GM18858 (cell line): ENCODE results near the gene TSPAN9.

Experiments
- ATAC-seq: cut with Tn5 transposase; IDR thresholded peaks from one replicate; pipeline ENCODE4 v1.9.1; 2021; ENCODE audit not compliant: unreplicated experiment

Gene TSPAN9

DNA sequence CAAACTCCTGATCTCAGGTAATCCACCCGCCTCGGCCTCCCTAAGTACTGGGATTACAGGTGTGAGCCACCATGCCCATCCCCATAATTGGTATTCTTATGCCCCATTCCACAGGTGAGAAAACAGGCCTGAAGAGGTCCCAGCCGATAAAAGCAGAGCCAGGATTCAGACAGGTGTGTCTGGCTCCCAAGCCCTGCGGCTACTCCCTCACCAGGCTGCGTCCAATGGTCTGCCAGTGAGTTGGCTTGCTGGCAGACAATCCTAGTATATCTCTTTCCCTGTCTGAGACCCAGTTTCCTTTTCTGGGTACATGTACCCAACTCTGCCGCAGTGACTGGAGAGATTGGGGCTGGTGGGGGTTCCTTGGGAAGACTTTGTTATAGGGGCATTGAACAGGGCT, 1.9 kb upstream of the TSPAN9 start:
- ATAC-seq = no peak

DNA sequence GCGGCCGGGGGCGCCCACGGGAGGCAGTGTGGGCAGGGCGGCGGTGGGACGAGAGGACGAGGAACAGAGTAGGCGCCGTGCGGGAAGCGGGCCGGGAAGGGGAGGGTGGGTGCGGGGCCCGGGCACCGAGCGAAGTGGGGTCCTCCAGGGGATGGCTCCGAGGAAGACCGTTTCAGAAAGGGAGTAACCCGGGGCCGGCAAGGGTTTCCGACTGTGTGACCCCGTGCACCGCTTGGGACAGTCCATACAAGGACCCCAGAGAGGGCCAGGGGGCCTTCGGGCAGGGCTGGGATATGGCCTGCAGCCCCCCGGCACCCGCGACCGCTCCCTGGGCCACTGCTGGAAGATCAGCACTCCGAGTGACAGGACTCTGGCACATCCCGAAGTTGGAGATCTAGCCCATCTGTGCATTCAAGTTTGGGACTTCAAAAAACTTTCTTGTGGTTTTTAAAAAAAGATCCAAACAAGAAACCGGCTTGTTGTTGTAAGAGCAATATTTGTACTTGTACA, 448 bp downstream of the TSPAN9 start:
- no peak for ATAC-seq

DNA sequence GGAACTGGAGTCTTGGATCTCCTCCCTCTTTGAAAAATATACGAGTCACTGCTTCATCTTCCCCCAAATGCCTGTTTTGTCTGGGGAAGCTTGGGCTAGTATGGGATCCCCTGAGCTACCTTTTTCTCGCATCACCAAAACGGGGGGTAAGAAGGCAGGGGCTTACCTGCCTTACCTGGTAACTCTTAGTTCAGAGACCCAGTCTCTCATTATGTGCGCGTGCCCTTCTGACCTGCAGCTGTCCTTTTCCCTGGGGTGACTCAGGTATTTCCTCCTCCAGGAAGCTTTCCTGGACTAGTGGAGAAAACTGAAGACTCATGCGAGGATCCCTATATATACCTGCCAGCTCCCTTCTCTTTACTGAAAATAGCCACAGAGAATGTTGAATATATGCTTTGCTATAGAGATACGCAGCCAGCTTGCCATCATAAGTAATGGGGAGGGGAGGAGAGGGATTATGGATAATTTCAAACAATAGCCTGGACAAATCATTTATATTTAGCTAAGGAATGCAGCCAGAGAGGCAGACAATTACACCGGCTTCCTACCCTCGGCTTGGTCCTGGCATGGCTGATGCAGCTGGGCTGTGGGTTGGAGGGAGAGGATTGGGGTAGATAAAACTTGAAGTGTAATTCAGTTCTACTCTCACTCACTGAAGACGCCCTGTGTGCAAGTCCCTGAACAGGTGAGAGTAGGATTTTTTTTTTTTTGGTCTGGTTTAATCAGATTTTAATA, 1.1 kb downstream of the TSPAN9 start:
- ATAC-seq = no peak

DNA sequence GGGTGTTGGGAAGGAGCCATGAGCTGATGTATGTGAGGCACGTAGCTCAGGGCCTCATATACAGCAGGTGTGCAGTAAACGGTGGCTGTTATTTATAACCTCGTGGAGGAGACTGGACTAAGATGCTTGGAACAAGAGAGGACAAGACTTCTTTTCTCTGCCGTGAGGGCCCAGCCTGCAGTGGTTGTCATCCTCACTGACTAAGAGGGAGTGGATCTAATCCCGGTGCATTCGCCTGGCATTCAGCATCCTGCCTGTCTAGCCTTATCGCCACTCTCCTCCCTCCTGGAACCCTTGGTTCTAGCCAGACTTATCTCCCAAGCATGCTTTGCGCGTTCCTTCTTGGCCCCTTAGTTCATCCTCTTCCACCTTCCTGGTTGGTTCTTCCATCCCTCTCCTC, 3.9 kb downstream of the TSPAN9 start:
- no peak for ATAC-seq

DNA sequence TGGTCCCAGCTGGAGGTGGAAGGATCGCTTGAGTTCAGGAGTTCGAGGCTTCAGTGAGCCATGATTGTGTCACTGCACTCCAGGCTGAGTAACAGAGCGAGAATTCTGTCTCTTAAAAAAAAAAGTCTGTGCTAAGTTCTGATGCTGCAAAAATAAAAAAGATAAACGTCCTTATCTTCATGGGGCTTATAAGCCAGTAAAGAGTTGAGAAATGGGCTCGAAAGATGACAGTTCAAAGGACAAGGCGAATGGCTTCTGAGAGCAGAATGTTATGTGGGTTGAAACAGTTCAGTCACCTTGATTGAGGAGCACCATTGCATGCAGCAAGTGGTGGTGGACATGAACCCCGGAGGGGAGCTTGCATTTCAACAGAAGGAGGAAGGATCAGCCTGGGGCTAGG, 4.7 kb downstream of the TSPAN9 start:
- no peak for ATAC-seq

DNA sequence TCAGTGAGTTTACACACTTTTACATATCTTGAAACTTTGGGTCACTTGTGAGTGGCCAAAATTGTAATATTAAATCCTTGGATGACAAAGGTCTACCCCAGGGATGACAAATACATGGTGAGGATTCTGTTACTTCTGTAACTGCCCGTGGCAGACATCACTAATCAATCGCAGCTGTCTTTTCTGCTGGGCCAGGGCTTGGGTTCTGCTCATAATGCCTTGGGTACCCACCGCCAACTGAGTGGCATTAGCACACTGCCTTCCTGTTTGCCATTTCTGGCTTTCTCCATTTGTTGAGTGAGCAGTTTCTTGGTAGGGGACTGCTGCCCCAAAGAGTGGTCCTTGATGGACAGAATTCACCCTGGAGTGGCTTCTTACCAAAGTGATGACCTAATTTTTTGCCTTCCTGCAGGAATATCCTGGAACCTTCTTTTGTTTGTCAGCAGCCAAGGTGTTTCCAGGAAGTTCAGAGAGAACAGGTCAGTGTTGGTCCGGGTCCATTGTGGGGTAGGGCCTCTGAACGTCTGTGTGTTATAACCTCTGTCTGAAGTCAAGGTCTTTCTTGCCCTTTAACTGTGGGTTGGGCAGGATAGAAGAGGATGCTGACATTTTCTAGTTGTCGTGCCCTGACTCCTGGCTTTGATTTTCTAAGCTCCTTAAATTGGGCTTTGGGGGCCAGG, 6.2 kb downstream of the TSPAN9 start:
- ATAC-seq = no peak

DNA sequence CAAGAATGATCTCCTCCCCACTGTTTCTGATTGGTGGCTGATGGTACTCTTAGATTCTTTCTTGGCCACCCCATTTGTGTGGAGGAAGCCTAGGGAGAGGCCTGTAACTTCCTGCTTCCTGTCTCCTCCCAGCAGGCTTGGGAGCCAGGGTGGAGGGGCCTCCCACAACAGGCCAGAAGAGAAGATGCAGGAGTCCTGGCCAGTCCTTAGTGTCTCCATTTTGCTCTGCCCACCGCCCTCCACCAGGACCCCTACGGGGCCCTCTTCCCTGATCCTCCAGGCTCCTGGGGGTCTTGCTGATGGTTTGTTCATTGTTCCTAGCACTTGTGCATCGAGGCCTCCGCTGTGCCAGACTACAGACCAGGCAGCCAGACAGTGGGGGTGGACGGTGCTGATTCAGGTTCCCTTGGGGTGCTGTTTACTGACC, 6.8 kb downstream of the TSPAN9 start:
- ATAC-seq = no peak

DNA sequence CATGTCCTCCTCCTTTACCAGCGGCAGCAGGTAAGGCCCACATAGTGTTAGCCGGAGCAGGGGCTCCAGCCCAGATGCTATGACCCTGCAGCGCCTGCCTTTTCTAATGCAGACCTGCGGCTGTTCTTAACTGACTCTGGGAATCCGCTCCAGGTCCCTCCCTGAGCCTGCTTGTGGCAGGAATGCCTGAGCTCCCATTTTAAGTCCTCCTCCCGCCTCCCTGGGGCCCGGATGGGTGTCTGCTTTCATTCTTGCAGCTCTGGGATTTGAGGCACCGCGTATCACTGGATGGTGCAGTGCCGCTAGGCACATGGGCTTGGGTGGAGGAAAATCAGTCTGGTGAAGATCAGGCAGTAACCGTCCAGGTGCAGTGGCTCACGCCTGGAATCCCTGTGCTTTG, 7.6 kb downstream of the TSPAN9 start:
- ATAC-seq = no peak

DNA sequence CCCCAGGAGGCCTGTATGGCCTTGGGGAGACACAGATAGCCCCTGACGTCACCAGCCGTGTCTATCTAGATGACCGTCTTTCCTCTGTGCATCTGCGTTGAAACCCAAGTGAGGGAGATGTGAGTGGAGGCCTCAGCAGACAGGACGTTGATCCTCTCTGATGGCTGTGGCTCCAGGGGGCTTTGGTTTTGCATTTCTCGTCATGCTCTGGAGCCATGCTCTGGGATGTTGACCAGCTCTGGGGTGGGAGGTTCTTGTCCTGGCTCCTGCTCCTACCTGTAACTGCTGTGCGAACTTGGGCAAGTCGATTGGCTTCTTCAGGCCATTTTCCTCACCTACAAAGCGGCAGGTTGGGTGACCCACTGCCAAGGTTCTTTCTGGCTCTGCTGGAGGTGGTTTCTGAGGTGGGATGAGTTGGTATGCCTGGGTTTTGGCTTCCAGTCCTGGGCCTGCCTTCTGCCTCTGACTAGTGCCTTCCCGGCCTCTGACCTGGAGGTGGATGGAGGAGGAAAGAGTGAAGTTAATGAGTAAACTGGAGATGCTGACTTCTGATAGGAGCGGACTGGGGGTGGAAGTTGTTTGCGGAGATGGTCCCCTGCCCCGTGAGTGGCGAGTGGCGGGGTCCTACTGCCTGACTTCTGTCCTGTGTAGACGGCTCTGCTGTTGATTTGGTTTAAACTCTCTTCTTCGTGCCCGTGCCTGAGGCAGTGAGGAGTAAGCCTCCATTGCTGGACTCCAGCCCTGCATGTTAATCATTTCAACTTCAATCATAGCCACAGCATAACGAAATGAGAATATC, 8.4 kb downstream of the TSPAN9 start:
- no peak for ATAC-seq

DNA sequence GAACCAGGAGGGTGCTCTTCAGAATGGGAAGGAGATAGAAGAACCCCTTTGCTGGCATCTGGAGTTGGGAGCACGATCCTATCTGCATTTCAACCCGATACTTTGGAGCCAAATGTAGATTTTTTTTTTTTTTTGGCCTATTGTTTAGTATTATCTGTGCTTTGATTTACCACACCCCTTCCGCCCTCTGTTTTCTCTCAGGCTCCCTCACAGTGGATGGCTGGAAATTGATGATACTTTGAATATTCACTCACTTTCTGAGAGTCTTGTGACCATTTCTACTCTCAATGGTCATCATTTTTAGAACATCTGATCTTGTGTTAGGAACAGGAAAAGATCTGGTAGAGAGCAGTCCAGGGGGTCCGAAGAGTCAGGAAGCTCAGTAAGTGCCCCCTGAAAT, 9.0 kb downstream of the TSPAN9 start:
- ATAC-seq = no peak

DNA sequence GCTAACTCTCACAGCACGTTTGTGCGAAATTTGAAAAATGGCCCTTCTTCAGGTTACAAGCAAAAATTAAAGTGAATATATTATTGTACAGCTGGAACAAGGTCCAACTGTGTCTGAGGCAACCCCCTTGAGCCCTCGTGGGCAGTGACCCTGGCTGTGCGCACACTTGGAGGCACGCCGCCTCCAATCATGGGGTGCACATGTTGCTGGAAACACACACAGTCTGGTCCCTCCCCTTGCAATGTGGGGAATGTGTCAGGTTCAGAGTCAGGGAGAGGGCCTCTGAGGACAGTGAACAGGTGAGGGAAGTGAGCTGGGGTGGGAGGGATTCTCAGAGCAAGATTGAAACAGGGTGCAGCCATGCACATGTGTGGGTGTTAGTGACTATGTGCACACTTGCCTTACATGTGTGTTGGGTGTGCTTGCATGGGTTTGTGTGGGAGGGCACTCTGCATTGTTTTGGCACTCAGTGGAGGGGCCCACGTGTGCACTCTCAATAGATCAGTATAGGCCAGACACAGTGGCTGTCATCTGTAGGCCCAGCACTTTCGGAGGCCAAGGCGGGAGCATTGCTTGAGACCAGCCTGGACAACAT, 9.6 kb downstream of the TSPAN9 start:
- no peak for ATAC-seq

DNA sequence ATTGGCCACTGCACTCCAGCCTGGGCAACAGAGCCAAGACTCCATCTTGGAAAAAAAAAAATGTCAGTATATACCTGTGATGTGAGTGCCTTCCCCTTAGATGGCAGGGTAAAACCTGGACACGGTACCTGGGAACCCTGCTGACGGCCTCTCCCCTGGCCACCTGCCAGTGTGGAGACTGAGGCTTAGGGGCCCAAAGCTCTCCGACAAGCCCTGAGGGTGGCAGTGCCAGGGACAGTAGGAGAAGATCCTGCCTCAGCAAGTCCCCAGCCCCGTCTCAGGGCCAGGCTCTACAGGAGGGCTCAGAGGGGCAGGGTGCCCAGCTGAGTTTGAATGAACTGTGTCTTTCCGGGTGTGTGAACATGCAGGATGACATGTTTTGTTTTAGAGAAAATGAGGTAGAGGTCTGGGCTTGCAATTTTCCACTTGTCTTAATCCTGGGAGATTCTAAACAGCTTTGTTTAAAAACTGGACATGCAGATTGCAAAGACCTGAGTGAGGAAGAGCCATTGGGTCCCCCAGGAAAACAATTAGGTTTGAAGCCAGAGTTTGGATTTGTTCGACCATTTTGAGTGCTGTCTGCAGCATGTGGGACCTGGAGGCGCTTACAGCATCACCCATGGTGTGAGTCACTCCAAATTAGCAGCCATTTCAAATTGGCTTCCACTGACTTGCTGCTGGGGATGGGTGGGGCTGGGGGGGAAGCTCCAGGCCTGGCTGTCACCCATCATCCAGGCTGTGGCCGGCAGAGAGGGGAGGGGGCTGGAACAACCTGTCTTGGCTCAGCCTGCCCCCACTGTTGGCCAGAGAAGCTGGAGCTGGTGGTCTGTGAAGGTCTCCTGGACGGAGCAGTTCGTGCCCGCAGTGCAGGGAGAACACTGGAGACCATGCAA, 10.8 kb downstream of the TSPAN9 start:
- ATAC-seq = no peak

DNA sequence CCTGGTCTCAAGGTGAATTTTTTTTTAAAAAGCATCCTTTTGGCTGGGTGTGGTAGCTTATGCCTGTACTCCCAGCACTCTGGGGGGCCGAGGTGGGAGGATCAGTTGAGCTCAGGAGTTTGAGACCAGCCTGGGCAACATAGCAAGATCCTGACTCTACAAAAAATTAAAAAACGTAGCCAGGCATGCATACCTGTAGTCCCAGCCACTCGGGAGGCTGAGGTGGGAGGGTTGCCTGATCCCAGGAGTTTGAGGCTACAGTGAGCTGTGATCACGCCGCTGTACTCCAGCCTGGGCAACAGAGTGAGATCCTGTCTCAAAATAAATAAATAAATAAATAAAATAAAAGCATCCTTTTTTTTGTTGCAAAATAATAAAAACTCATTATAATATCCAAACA, 12.4 kb downstream of the TSPAN9 start:
- no peak for ATAC-seq

DNA sequence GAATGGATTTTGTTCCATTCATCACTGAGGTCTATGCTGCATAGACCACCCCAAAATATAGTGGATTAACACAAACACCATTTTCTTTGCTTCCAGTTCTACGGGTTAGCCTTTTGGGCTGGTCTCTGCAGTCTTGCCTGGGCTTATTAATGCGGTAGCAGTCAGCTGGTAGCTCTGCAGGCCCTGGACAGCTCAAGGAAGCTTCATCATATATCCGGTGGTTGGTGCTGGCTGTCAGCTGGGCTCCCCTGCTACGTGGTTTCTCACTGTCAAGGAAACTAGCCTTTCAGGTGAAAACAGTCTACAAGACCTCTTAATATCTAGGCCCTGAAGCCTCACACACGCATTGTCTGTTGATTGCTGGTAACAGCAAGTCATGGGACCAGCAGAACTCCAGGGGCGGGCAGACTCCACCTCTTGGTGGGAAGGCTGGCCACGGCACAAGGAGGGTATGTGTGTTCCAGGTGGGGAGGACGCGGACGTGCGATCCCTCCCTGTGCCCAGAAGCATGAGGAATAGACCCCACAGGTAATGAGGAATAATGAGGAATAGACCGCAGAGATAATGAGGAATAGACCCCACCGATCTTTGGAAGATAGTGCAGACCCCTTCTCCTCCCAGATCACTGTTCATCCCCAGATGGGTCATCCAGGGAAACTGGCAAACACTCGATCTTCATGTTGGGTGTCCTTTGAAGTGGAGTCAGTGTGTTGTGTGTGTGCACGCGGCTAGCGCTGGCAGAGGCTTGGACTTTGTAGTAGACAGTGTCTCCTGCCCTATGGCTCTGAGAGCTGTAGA, 13.3 kb downstream of the TSPAN9 start:
- ATAC-seq = no peak

DNA sequence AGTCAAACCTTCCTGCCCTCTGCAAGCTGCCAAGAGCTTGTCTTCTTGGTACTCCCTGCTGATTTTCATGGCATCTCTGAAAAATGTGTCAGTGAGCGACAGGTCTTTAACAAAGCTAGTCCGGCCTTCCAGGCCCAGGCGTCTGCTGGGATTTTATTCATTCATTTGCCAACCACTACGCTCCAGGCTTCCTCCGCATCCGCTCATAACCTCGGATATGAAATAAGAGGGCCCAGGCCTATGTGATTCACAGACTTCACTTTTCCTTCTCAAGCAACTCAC, 13.8 kb downstream of the TSPAN9 start:
- no peak for ATAC-seq

DNA sequence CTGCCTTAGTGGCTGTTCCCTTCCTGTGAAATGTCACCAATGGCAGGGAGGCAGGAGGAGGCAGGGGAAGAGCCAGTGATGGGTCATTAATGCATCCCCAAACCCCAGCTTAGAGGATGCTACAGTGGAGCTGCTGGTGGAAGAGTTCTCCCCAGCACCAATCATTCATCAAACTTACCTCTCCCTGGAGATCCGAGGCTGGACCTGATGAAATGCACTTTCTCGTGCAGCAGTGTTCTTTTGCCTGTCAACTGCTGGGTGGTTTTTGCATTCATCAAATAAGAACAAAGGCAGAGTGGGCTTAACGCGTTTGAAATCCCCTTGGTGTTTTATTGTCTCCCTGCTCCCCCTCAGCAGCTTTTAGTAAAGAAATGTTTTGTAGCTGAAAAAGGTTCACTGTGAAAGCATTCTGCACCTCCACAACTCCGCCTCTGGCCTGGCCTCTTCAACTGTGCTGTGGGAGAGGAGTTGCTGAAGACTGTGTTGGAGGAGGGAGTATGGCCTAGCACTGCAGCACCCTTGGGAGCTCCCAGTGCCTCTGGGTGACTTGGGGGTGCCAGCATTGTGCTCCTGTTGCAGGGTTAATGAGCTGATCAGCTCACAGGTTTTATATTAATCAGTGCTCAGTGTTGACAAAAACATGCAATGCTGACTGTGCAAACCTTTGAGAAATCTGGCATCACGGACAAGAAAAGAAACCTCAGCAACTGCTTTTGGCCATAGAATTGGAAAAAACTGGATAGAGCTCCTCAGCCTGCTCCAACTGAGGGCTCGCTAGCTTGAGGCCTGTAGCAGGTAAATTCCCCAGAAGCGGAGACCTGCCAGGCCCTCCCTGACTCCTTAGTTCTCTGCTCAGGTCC, 14.4 kb downstream of the TSPAN9 start:
- no peak for ATAC-seq

DNA sequence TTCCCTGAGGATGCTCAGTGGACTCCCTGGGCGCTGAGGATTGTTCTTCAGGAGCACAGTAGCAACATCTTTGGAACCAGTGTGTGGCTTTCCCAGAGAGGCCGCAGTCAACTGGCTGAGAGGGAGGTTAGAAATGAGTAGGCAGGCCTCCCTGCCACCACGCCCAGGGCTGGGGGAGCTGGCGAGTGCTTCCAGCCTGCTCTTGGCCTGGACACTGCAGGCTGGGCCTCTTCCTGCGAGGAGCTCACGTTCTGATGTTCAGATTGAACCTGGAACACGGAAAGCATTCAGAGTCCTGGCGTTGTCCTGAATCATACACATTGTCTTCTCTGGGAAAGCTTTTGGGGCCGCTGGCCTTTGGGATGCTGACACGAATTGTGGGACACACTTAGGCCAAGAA, 15.6 kb downstream of the TSPAN9 start:
- no peak for ATAC-seq

DNA sequence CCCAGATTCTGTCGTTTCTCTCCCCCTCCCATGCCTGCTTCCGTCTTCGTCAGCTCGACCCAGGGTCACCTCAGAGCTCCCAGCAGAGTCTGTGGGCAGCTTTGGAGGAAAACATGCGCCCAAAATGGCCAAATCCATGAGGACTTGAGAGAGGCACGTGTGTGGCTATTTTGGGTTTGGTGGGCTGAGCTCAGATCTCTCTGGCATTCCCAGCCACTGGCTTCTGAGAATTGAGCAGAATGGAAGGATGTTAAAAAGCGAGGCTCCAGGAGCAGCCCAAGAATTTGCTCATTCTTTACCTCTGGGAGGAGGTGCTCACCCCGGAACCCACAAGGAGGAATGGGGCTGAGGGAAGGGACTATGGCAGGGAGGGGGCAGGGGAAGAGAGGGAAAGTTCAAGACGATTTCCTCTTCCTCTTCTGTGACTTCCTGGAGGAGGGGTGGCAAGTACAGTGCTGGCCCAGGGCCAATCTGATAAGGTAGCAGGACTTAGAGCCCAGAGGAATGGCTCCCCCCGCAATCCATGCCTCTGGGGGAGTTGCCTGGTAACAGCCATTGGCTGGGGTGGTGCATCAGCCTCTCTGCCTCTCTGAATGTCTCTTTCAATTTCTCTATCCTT, 20.1 kb downstream of the TSPAN9 start:
- ATAC-seq = no peak
